ENCODE measurements around the gene KCNQ5.

Gene KCNQ5

DNA sequence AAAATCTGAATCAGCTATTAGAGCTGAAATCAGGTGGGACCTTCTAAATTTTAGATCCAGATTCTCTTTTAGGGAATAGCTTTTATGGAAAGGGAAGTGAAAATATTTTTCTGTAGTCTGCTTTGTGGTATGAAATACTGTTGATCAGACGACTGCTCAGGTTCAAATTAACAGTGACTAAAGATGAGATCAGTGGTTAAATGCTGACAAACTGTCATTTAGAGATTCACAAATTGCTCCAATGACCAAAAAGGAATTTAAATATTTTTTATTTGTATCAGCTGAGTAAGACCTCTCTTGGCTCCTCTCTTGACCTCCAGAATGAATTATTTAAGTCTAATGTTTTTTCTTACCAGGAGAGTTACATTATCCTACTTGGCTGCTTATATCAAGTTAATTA lies 77.3 kb downstream of the KCNQ5 start:
- DNase-seq (ENCODE audit: low spot score), result no peak
- TF ChIP-seq, protein P1, sequence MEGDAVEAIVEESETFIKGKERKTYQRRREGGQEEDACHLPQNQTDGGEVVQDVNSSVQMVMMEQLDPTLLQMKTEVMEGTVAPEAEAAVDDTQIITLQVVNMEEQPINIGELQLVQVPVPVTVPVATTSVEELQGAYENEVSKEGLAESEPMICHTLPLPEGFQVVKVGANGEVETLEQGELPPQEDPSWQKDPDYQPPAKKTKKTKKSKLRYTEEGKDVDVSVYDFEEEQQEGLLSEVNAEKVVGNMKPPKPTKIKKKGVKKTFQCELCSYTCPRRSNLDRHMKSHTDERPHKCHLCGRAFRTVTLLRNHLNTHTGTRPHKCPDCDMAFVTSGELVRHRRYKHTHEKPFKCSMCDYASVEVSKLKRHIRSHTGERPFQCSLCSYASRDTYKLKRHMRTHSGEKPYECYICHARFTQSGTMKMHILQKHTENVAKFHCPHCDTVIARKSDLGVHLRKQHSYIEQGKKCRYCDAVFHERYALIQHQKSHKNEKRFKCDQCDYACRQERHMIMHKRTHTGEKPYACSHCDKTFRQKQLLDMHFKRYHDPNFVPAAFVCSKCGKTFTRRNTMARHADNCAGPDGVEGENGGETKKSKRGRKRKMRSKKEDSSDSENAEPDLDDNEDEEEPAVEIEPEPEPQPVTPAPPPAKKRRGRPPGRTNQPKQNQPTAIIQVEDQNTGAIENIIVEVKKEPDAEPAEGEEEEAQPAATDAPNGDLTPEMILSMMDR (IDR thresholded peaks at IDR 0.05; ENCODE audit: extremely low read depth, missing control alignments), result no peak

DNA sequence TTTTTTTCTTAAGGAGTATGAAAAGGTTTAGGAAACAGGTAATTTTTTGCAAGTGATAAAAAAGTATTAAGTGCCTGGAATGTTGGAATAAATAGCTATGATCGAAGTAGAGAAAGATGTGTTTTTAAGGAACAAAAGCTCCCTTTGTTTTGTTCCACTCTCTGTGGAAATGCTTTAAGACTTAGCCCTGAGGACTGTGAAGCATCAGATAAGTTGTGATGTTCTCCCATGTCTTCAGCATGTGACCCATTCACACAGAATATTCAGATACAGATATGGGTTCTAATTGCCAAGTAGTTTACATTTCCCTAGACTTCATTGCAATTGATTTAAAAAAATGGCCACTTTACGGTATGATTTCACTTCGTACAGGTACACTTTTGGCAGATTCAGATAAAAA lies 80.6 kb downstream of the KCNQ5 start:
- no peak for DNase-seq (ENCODE audit: low spot score)
- TF ChIP-seq, protein P1 (IDR thresholded peaks at IDR 0.05; ENCODE audit: extremely low read depth, missing control alignments), result no peak

DNA sequence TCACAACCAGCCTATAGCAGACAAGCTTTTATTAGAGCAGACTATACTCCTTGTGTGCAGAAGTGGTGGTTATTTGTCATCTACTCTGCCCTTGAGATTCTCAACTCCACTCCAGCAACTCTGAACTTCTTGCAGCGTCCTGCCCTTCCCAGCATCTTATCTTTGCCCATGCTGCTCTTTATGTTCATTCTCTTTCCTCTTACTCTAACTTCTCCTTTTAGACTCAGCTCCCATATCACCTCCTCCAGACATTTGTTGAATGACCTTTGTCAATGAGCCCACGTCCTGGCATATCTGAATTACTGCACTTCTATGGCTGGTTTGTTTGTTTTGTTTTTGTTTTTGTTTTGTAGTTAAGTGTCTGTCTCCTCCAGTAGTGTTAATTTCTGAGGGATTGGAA lies 81.2 kb downstream of the KCNQ5 start:
- TF ChIP-seq, protein P1 (IDR thresholded peaks at IDR 0.05; ENCODE audit: extremely low read depth, missing control alignments), result no peak
- DNase-seq (ENCODE audit: low spot score), result no peak

DNA sequence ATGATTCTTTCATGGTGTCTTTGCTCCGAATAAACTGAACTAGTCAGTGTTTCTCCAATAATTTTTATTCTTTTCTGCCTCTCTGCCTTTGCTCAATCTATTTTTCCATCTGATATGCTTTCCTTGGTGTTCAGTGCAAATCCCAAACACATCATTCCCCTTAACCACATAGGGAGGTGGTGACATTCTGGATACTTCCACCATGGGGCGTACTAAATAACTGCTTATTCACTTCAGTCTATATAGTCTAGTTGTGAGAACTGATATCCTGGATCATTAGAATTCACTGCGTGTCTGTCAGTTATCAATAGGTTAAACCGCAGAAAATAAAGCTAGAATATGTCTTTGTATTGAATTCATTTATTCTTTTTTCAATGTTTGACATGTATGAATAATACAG lies 83.1 kb downstream of the KCNQ5 start:
- TF ChIP-seq, protein P1 (IDR thresholded peaks at IDR 0.05; ENCODE audit: extremely low read depth, missing control alignments), result no peak
- no peak for DNase-seq (ENCODE audit: low spot score)

DNA sequence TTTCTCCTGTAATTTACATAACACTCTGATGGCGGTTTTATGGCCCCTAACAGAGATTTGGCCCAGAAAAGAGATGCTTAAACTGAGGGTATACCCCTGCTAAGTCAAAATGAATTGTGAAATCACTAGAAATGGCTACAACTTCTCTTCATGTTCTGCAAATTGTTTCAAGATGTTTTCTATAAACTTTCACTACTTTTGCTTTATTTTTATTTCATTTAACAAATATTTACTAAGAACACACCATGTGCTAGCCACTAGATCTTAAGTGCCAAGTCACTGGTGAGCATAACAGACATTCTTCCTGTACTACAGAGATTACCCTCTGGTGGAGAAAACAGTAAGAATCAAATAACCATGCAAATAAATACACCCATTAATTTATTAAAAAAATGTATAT lies 87.6 kb downstream of the KCNQ5 start:
- TF ChIP-seq, protein P1 (IDR thresholded peaks at IDR 0.05; ENCODE audit: extremely low read depth, missing control alignments), result no peak
- DNase-seq (ENCODE audit: low spot score), result no peak

DNA sequence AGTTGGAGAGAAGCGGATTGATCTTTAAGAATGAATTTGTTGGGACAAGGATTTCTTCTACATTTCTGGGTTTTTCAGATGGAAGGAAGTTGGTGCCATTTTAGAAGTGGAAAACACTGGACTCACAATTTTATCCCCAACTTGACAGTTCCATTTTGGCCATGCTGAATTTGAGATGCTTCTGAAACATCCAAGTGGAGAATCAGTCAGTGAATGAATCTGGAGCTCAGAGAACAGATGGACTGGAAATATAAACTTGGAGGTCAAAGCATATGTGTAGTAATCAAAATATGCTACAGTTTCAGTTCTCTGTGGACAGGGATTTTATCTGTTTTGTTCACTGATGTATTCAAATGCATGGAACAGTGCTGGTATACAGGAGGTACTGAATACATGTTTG lies 89.9 kb downstream of the KCNQ5 start:
- TF ChIP-seq, protein P1 (IDR thresholded peaks at IDR 0.05; ENCODE audit: extremely low read depth, missing control alignments), result no peak

DNA sequence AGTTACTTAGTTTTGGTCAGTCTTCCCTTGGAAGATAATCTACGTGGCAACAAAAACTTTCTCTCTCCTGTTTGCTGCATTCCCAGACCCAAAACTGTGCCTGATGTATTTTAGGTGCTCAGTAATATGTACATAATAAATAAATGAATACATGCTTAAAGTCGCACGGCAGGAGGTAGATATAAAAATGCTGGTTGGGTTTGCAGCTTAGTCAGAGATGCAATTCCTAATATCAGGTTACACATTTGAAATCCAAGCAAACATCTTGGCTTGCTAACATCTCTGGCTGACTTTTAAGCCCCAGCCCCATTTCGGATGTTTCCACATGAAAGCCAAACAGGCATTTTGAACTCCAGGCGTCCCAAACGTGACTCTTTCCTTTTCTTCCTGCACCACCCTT lies 91.0 kb downstream of the KCNQ5 start:
- TF ChIP-seq, protein P1 (IDR thresholded peaks at IDR 0.05; ENCODE audit: extremely low read depth, missing control alignments), result no peak
- DNase-seq (ENCODE audit: low spot score), result no peak

More for the DNA sequence above, 89.9 kb downstream of the KCNQ5 start:
- no peak for DNase-seq (ENCODE audit: low spot score)
